NCI-H2196 (cell line): Measurements from ENCODE around the gene SHISA2.

Source experiments
- DNase-seq: peaks from one replicate; lab custom pipeline; 2025; ENCODE audit not compliant: unreplicated experiment; lab: John Stamatoyannopoulos, UW

Gene SHISA2

DNA sequence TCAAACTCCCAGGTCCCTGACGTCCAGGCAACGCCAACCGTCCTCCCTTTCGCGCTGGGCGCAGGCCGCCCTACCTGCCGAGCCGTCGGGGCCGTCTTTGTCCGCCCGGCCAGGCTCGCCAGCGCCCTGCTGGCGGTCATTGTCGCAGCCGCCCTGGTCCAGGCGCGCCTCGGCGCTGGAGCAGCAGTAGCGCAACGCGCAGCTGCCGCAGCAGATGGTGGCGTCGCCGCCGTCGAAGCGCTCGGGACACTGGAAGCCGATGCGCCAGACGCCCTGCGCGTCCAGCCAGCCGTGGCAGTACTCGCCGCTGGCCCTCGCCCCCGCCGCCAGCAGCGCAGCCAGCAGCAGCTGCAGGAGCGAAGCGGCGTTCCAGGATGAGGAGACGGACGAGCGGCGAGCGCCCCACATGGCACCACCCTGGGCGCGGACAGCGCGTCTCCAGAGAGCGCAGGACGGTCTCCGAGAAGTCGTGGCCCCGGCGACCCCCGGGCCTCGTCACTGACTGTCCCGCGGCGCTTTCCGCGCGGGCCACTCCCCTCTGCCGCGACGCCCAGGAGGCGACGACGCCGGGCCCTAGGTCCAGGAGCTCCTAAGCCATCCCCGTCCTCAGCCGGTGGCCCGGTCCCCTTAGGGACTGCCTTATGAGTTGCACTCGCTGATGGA, 1.1 kb downstream of the SHISA2 start:
- DNase-seq, result no peak

DNA sequence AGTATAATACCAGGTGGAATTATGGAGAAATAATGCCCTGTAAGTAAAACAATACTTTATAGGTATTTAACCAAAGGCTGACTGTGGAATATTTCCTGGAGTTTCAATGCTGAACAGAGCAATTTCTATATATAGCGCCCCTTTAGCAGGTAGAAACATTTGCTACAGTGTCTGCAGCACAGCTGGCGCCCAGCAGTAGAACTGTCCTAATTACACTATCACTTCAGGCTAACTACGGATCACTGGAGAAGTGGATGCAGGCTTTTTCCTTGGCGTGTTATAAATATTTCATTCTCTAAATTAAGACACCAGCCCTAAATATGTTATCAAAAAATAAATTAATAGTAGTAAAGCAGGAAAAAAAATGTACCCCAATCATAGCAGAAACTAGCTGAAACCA, 3.1 kb downstream of the SHISA2 start:
- no peak for DNase-seq

- no peak for DNase-seq
These were observed 4.8 kb downstream of the SHISA2 start for GRCh38 chr13:26047040-26047439.

- DNase-seq, result no peak
These were observed 5.2 kb downstream of the SHISA2 start for GRCh38 chr13:26046639-26047038.

- DNase-seq, result no peak
These were observed 6.7 kb downstream of the SHISA2 start for GRCh38 chr13:26045142-26045541.

DNA sequence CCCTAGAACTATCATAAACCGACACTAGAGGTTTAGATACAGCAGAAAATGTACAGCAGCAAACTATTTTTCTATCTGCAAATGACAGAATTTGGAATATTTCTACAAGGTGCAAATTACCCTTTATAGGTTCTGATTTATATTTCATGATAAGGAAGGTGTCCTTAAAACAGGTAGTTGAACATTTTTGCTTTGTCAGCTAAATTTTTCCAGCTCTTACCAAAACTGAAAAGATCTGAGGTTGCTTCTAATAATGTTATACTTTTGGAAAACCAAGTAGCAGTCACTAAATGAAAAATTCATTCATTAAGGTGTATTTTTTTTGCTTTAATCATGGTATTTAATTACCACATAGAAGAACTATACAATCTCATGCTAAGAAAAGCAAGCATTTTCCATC, 9.0 kb downstream of the SHISA2 start:
- no peak for DNase-seq

GRCh38 chr13:26041444-26041843, 10.4 kb downstream of the SHISA2 start:
- no peak for DNase-seq

DNA sequence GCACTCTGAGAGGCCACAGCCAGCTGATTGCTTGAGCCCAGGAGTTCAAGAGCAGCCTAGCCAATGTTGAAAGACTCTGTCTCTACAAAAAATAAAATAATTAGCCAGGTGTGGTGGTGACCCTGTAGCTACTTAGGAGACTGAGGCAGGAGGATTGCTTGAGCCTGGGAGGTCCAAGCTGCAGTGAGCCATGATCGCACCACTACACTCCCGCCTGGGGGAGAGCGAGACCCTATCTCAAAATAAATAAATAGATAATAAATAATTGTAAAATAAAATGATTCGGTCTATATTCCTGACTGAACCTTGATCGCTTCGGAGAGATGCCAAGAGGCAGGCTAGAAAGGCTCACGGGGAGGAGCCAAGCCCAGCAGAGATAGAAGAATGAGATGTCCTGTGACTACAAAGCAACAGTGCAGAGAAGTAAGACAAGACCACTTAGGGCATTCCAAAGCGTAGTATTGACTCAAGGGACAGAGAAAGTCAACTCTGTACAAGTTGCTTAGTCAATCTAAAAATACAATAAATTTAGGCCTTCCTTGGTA, 12.8 kb downstream of the SHISA2 start:
- DNase-seq, result no peak

- no peak for DNase-seq
These were observed 14.5 kb downstream of the SHISA2 start for GRCh38 chr13:26037302-26037701.

DNA sequence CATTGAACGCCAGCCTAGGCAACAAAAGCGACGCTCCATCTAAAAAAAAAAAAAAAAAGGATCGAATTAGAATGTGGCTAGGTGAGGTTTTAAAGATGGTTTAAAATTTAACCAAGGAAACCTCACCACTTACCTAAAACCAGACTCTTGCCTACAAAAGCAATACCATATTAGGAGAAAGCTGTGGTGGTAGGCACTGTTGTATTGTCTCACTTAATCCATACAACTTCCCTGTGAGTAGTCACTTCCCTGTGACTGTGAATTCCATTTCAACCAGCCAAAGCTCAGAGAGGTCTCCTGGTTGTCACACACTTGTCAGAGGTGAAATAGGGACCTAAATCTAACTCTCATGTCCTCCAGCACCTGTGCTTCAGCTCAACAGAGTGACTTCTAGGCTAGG, 15.4 kb downstream of the SHISA2 start:
- no peak for DNase-seq

DNA sequence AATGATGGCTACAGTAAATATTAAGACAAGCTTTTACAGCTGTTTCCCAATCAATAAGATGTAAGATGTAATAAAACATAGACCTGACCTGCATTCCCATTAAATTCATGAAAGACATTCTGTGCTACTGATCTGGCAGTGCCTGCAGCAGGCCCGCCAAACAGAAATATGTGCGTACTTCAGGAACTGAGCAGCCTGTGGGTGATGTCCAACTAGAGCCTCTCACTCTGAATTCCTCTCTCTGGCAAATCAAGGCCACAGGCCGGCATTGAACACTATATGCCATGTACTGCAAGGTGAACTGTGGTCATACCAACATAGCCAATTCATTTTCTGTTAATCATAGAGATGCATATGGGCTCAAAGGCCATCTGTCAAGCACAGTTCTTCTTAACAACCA, 17.8 kb downstream of the SHISA2 start:
- no peak for DNase-seq

- no peak for DNase-seq
These were observed 21.5 kb downstream of the SHISA2 start for GRCh38 chr13:26030331-26030730.

- DNase-seq, result no peak
These were observed 22.2 kb downstream of the SHISA2 start for GRCh38 chr13:26029581-26030136.

GRCh38 chr13:26026211-26026610, 25.6 kb downstream of the SHISA2 start:
- no peak for DNase-seq

GRCh38 chr13:26025771-26026170, 26.0 kb downstream of the SHISA2 start:
- no peak for DNase-seq

GRCh38 chr13:26025196-26025595, 26.6 kb downstream of the SHISA2 start:
- DNase-seq, result no peak

DNA sequence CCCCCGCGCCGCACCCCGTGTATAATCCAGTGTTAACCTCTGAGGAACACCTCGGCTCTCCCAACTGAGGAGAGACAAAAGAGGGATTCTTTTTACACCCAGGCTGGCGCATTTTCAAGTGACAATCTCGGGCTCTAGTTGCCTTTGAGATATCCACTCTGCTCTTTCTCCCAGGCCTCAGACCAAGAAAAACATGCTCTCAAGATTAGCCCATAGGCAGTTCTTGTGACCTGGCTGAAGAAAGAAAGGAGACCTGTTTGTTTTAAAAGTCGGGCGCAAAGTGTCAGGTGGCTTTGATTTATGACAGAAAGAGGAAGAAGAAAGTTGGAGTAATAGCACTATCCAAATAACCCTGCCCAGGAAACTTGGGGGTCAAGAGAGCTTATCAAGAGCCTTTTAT, 27.3 kb downstream of the SHISA2 start:
- no peak for DNase-seq

GRCh38 chr13:26022538-26023292, 29.1 kb downstream of the SHISA2 start:
- peak; percentile 41 for DNase-seq

DNA sequence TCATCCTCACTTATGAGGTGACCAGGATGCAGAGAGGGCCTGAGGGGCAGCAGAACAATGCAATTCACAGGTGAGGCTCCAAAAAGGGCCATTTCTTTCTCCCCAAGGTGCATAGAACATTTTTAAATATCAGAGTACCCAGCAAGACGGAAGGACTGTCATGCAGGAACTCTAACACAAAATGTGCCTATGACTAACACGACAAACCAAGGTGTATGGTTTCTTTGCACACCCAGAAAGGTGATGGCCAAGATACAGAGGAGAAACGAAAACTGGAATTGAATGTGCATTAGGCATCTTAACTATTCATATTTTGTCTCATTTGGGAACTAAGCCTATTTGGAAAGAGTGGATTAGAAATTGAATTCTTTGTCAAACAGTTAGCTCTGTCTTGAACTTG, 29.9 kb downstream of the SHISA2 start:
- no peak for DNase-seq

GRCh38 chr13:26021516-26021915, 30.3 kb downstream of the SHISA2 start:
- no peak for DNase-seq

GRCh38 chr13:26020891-26021290, 30.9 kb downstream of the SHISA2 start:
- DNase-seq, result no peak
